Right ventricle myocardium inferior (tissue), 1 donor: Measurements from ENCODE around the gene BRINP1. TPM values are rescaled to one million over a fixed set of nuclear protein-coding genes. Genes with fewer than 3 reads are reported as not detected.
A peak's percentile ranks its signal among the peaks of the same experiment; 100 is the strongest.
"Not testable (repeated sequence)": the region's sequence is repeated elsewhere in the genome, so short reads cannot be mapped to it uniquely, and the experiment has no call there.

Source experiments
- ATAC-seq: fragments of 200-7000 bp; cut with Tn5 transposase; one replicate; pipeline ENCODE4 v1.9.1; 2020; ENCODE audit warnings: mild to moderate bottlenecking, moderate library complexity
- DNase-seq: peaks from one replicate; pipeline ENCODE4 v3.0.0; 2021; ENCODE audit errors: missing footprints
- intact Hi-C: fragments of 100-400 bp; cut with DNase I; formaldehyde crosslinking; loops from one replicate; pipeline ENCODE4 v1.11.0; 2022
- total RNA-seq: library from RNA; stranded (reverse); fragmentation: NEBNext Ultra II Directional; extraction: Animal tissue kit (Norgen Biotek cat#: 25700); gene quantifications from one replicate; pipeline ENCODE4 v1.2.1, GENCODE V29; 2021
- donor health status: DM: no; HTN: yes; CAD: no; lungs with severe emphysema.

The BRINP1 gene
- total RNA-seq, 1 donor from 2014 or later, result 0.35 TPM

DNA sequence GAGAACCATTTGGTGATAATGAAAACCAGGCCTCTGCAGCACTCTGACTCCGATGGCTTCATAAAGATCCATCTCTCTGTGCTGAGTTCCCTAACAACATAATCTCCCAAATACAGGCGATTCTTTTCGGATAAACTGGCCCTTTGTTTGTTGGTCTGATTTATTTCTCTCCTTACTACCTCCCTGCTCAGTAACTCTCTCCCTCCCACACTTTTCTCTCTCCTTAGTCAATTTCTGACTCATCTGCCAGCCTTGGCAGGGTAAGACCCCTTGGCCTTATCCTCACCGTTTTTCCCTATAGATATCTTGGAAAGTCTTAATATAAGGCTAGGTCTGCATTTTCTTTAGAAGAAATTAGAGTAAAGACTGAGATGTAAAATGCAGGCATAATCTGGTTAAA is 128.7 kb downstream of the BRINP1 start:
- ATAC-seq, result no peak
- intact Hi-C loops, result no loop called here
- no peak for DNase-seq

GRCh38 chr9:119234636-119235035 is 134.6 kb downstream of the BRINP1 start:
- ATAC-seq, result no peak
- intact Hi-C loops, result no loop called here

GRCh38 chr9:119227422-119227821 is 141.8 kb downstream of the BRINP1 start:
- intact Hi-C loops, result no loop called here
- DNase-seq (no peak), ATAC-seq (no peak)

More at GRCh38 chr9:119234636-119235035, 134.6 kb downstream of the BRINP1 start:
- no peak for DNase-seq

DNA sequence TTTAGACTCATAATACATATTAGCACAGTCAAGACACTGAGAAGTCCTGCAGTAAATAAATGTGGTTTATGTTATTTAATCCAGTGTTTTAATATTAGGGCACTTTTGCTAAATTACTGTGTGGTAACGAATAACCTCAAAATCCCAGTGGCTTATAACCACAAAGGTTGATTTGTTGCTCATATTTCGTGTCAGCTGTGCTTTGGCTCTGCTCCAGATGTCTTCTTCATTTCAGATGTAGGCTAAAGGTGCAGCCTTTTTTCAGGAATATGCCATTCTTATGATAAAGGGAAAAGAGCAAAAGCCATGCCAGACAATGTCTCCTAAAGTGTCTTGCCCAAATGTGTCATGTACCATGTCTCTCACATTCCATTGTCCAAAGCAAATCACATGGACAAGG is 144.8 kb downstream of the BRINP1 start:
- intact Hi-C loops, result no loop called here
- ATAC-seq (no peak), DNase-seq (no peak)

DNA sequence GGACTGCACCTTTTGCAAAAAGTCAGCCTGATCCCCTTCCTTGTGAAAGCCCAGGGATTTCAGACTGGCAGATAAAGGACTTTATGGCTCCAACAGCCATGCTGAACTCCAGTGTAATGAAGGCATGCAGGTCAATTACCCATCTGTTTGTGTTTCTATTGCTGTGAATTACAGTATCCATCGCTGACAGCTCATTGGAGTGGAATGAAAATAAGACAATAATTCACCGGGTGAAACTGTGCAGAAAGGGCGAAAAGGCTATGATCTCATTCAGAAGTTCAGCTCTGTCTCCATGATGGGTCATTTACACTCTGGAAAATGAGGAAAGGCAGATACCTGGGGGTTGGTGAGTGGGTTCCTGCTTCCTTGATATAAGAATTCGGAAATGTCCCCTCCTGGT is 148.0 kb downstream of the BRINP1 start:
- DNase-seq (no peak), ATAC-seq (no peak)
- intact Hi-C loops, result no loop called here

- ATAC-seq (no peak), DNase-seq (no peak)
- intact Hi-C loops, result no loop called here
Measured at GRCh38 chr9:119218293-119218692, 150.9 kb downstream of the BRINP1 start.

GRCh38 chr9:119216651-119217331 is 152.4 kb downstream of the BRINP1 start:
- DNase-seq (peak; percentile 58), ATAC-seq (peak; percentile 72)
- intact Hi-C loops, result no loop called here

GRCh38 chr9:119215651-119216050 is 153.6 kb downstream of the BRINP1 start:
- ATAC-seq (no peak), DNase-seq (no peak)
- intact Hi-C loops, result no loop called here

DNA sequence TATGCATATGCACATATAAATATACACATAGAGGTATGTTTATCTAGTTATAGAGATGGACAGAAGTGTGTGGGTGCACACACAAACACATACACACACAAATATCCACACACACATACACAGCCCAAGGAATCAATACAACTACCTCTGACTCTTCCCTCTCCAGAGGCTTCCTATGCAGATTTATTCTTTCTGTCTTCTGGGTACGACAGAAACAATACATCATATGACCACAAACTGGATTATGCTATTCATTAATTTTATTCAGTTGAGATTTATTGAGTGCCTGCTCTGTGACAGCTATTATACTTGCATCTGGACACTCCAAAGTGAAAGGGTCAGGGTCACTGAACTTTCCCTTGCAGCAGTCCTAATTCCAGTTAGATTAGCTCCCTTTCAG is 155.8 kb downstream of the BRINP1 start:
- intact Hi-C loops, result no loop called here
- DNase-seq (no peak), ATAC-seq (no peak)

DNA sequence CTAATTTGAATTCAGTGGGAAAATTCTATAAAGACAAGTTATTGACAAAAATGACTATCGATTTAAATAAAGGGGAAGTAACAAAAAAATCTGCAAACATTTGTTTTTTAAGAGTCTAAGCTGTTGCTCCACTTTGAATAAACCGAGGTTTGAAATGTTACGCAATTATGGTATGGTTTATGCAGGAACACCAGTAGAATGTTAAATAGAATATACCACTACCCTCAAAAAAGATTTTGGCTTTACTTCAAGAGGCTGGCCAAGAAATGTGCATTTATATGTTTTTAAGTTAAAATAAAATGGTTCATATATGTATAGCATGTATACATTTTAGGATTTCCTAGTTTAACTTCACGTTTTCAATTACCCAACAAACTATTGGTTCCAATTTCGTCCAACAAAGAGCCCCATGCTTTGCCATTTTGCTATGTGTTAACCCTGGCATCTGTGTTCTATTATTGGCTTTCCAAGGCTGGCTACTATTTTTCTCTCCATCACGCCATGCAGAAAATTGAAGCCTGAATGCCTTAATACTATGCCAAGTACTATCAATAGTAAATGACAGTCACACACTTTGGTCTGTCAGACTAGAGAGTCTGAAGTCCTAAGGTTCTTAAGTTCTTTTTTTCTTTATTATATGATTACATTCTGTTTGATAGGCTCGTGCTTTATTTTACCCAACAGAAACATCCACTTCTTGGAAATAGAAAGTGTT is 171.2 kb downstream of the BRINP1 start:
- ATAC-seq (no peak), DNase-seq (no peak)
- intact Hi-C loops, result no loop called here

- ATAC-seq, result no peak
- intact Hi-C loops, result no loop called here
- no peak for DNase-seq
Measured at GRCh38 chr9:119195521-119195920, 173.7 kb downstream of the BRINP1 start.

GRCh38 chr9:119185298-119185697 is 183.9 kb downstream of the BRINP1 start:
- ATAC-seq (no peak), DNase-seq (no peak)
- intact Hi-C loops, result no loop called here

DNA sequence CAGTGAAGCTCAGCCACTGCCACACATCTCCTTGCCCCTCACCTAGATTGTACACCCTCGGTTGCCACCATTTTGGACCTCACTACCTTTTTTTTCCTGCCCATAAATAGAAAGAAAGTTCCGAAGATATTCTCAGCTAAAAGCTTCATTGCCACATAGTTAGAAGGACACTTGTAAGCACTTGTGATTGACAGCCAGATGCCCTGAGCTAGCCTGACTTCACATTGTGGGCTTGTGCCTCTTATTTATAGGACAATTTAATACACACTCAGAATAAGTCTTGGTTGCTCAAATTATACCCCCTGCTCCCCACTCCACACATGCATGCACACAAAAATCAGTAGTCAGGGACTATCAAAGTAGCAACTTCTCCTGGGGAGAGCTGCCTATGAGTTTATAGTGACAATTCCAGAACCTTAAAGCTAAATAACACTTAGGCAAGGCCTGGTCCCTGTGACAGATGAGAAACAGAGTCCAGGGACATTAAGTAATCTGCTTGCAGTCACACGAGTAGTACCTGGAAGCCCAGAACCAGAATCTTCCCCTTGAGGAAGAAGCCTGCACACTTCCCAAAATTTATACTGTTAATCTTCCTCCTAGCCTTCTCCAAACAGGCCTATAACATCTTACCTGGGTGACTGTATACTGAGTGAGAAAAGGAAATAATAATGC is 184.8 kb downstream of the BRINP1 start:
- intact Hi-C loops, result no loop called here
- ATAC-seq (no peak), DNase-seq (no peak)

- ATAC-seq (no peak), DNase-seq (no peak)
- intact Hi-C loops, result no loop called here
Measured at GRCh38 chr9:119181561-119181960, 187.7 kb downstream of the BRINP1 start.

DNA sequence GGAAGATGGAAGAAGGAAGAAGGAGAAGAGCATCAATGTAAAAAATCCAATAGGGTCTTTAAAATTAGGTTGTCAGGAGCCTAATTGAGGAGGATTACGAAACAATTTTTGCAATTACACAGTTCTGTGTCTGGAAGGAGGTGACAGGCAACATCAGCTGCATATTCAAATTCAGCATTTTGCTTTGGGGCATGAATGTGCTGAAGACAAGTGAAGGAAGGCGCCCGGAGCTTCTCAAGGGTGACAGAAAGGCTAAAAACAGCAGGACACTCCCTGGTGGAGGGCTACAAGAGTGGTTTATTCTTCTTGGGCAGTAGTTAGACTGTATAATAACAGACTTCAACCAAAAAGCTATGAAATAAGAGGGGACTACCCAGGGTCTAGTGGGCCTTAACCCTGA is 188.3 kb downstream of the BRINP1 start:
- ATAC-seq (no peak), DNase-seq (no peak)
- intact Hi-C loops, result no loop called here

DNA sequence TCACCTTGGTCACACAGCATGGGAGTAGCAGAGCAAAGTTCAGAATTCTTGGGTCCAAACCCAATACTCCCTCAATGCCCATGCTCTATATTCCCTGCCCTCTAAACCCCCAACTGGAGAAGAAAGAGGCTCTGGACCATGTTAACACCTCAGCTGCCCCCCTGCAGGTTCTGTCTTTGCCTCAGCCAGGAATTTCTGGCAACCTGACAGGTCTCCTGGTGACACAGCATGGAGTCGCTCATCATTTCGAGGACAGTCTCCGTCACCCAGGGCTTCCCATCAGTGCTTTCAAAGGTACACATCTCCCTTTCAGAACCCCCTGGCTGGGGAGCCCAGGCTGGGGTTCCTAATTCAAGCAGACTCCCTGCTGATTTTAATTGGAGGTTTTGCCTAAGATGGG is 189.5 kb downstream of the BRINP1 start:
- ATAC-seq (no peak), DNase-seq (no peak)
- intact Hi-C loops, result no loop called here

DNA sequence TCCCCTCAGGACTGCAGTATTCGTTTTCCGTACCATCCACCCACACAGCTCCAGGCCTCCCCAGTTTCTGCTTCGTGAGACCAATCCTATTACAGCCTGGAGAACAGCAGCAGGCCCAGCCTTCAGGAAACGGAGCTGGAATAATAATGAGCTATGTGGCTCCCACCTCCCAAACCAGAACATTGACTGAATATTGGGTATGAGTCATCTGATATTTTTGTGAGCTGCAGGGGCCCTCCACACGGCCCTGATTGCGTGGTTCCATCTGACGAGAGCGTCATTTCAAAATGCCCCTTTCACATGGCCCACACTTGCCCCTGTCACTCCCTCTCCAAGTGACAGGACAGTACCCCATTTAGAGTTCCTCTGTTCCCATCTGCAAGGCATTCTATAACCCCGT is 192.0 kb downstream of the BRINP1 start:
- intact Hi-C loops, result no loop called here

DNA sequence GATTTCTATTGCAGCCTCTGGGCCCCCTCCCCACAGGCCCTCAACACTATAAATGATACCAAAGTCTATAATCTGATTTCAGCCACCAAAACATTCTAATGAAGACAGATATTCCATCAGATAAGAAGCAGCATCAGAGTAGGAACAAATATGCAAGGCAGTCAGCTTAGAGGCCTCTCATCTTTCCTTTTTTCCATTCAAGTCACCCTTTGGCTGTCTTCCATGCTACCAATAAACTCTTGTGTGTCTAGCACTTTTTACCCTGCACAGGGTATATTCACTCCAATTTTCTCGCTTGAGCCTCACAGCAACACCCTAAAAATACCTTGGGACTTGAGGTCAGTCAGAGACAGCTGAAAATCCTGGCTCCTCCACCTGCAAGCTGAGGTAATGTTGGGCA is 193.7 kb downstream of the BRINP1 start:
- intact Hi-C loops, result no loop called here
- no peak for ATAC-seq
- DNase-seq, result no peak

More for the DNA sequence above, 192.0 kb downstream of the BRINP1 start:
- ATAC-seq, result no peak
- no peak for DNase-seq

DNA sequence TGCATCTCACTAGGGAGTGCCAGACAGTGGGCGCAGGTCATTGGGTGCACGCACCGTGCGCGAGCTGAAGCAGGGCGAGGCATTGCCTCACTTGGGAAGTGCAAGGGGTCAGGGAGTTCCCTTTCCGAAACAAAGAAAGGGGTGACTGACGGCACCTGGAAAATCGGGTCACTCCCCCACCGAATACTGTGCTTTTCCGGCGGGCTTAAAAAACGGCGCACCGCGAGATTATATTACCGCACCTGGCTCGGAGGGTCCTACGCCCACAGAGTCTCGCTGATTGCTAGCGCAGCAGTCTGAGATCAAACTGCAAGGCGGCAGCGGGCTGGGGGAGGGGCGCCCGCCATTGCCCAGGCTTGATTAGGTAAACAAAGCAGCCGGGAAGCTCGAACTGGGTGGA is 200.0 kb downstream of the BRINP1 start:
- intact Hi-C loops, ATAC-seq, DNase-seq: not testable (repeated sequence)

DNA sequence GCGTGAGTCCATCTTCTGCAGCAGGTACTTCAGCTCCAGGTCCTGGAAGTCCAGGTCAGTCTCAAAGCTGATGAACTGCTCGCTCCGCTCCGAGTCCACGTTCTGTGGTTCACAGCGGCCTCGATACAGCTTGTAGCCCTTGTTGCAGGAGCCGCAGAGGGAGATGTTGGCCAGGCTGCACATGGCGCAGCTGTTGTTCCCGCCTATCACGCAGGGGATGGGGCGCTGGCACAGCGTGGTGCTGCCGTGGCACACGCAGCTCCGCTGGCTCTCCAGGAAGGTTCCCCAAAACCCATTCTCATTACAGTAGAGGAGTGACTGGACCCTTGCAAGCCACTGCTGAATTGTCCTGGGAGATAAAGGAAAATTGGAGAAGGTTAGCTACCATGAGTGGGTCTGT is 201.4 kb downstream of the BRINP1 start:
- intact Hi-C loops, result no loop called here
- ATAC-seq (no peak), DNase-seq (no peak)
